ENCODE results near the gene ESD. TPM values are rescaled to one million over a fixed set of nuclear protein-coding genes. Genes with fewer than 3 reads are reported as not detected.

Gene ESD
- total RNA-seq, 1 donor from 2014 or later = 88.4 TPM

- no peak overlapping the region for H3K27ac ChIP-seq
- H3K4me3 ChIP-seq = no peak overlapping the region
- H3K9me3 ChIP-seq = no peaks in the 10 kb centered on the region
- TF ChIP-seq CTCF (IDR thresholded peaks at IDR 0.05) = no peak
- H3K4me1 ChIP-seq = no peaks in the 10 kb centered on the region
- ATAC-seq (no peak), DNase-seq (no peak)
- no peaks in the 10 kb centered on the region for H3K27me3 ChIP-seq
- H3K36me3 ChIP-seq = peaks cover 95% of the 10 kb centered on the region
- intact Hi-C loops (cut with DNase I) = no loop called here
These were observed 13.5 kb downstream of the ESD start for GRCh38 chr13:46783504-46783903.

GRCh38 chr13:46782691-46783090, 14.3 kb downstream of the ESD start:
- intact Hi-C loops (cut with DNase I) = no loop called here
- Histone ChIP-seq H3K27ac (no peak overlapping the region), H3K36me3 (peaks cover 95% of the 10 kb centered on the region)

GRCh38 chr13:46782066-46782465, 14.9 kb downstream of the ESD start:
- no peak overlapping the region for H3K4me3 ChIP-seq
- H3K36me3 ChIP-seq = peaks cover 97% of the 10 kb centered on the region
- H3K27ac ChIP-seq = no peak overlapping the region
- DNase-seq (no peak), ATAC-seq (no peak)
- TF ChIP-seq CTCF (IDR thresholded peaks at IDR 0.05) = no peak
- H3K27me3 ChIP-seq = no peaks in the 10 kb centered on the region
- intact Hi-C loops (cut with DNase I) = no loop called here
- no peaks in the 10 kb centered on the region for H3K9me3 ChIP-seq
- no peaks in the 10 kb centered on the region for H3K4me1 ChIP-seq

More at GRCh38 chr13:46782691-46783090, 14.3 kb downstream of the ESD start:
- Histone ChIP-seq H3K4me3 (no peak overlapping the region), H3K9me3 (no peaks in the 10 kb centered on the region), H3K4me1 (no peaks in the 10 kb centered on the region), H3K27me3 (no peaks in the 10 kb centered on the region)
- DNase-seq = no peak
- ATAC-seq = no peak
- no peak for TF ChIP-seq CTCF (IDR thresholded peaks at IDR 0.05)

GRCh38 chr13:46778890-46779289, 18.1 kb downstream of the ESD start:
- no peaks in the 10 kb centered on the region for H3K4me1 ChIP-seq
- H3K36me3 ChIP-seq = peaks cover 97% of the 10 kb centered on the region
- no peaks in the 10 kb centered on the region for H3K27me3 ChIP-seq
- TF ChIP-seq CTCF (IDR thresholded peaks at IDR 0.05) = no peak
- no peak overlapping the region for H3K4me3 ChIP-seq
- ATAC-seq = no peak
- no peak overlapping the region for H3K27ac ChIP-seq
- intact Hi-C loops (cut with DNase I) = no loop called here
- no peak for DNase-seq
- H3K9me3 ChIP-seq = no peaks in the 10 kb centered on the region

DNA sequence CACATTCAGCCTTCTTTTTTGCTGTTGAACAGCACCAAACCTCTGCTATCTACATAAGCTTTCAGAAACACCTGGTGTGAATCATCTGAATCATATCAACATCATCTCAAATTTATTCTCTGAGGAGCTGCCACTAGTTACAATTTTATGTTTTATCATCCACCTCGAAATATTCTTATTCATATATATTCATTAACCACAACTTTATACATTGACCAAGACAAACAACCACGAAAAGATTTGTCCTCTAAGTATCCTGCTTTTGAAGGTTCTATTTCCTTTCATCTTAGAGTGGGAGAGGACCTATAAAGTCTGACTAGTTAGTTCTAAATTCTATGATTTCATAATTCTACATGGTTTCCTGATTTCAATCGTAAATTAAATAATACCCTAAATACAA, 18.9 kb downstream of the ESD start:
- Histone ChIP-seq H3K4me3 (no peak overlapping the region), H3K36me3 (peaks cover 98% of the 10 kb centered on the region), H3K9me3 (no peaks in the 10 kb centered on the region), H3K4me1 (no peaks in the 10 kb centered on the region), H3K27me3 (no peaks in the 10 kb centered on the region), H3K27ac (no peak overlapping the region)
- intact Hi-C loops (cut with DNase I) = no loop called here
- no peak for ATAC-seq
- DNase-seq = no peak
- no peak for TF ChIP-seq CTCF (IDR thresholded peaks at IDR 0.05)

All from upper lobe of right lung (tissue), 1 donor.